Endothelial cell of umbilical vein (primary cell): ENCODE measurements around the gene SLC9A1. TPM values are rescaled to one million over a fixed set of nuclear protein-coding genes. Genes with fewer than 3 reads are reported as not detected.

Experiments
- BruUV-seq: library from RNA; stranded (reverse); fragments of 400-500 nt; replicated peaks from 2 replicates; lab custom pipeline; 2021; lab: Mats Ljungman, UMichigan
- CTCF ChIA-PET: fragments of 300-600, 350-600 bp; sonication (Branson Sonifier 250); formaldehyde crosslinking; loops from one replicate; lab custom pipeline; 2021; ENCODE audit warnings: antibody characterized with exemption, inconsistent platforms; lab: Charles Lee
- POLR2A ChIA-PET: fragments of 300-600, 350-600 bp; sonication (Branson Sonifier 250); formaldehyde crosslinking; loops from one replicate; lab custom pipeline; 2021; ENCODE audit warnings: antibody characterized with exemption, inconsistent platforms; lab: Charles Lee
- DNase-seq: peaks from one replicate; pipeline ENCODE4 v3.0.0-alpha.2; 2011; ENCODE audit warnings: low read depth, low spot score
- FAIRE-seq: peaks from 2 replicates; lab custom pipeline; 2011; peaks lifted over from hg19 to GRCh38; lab: Jason Lieb, UNC
- H2AFZ ChIP-seq: 2 replicates; pipeline ENCODE4 v1.6.0; 2012; ENCODE audit warnings: low read depth, low read length, control low read depth, inconsistent platforms
- H3K27ac ChIP-seq: 2 replicates; pipeline ENCODE4 v1.5.1; 2011; ENCODE audit warnings: low read depth, mild to moderate bottlenecking, control low read depth, low read length, moderate library complexity; ENCODE audit not compliant: insufficient read depth
- H3K27me3 ChIP-seq, 2 experiments: 2 replicates each; pipeline versions ENCODE4 v1.6.0 to v1.6.1; 2011; ENCODE audit warnings: low read length in 2 of 2, mixed read lengths in 1 of 2; ENCODE audit not compliant: control insufficient read depth in 2 of 2, insufficient read depth in 2 of 2
- H3K36me3 ChIP-seq, 2 experiments: 2 replicates in 1 of 2; 3 replicates in 1 of 2; pipeline ENCODE4 v1.5.1; 2011; ENCODE audit warnings: low read length in 2 of 2, mild to moderate bottlenecking in 1 of 2, moderate library complexity in 1 of 2; ENCODE audit not compliant: control insufficient read depth in 2 of 2, insufficient read depth in 2 of 2; ENCODE audit errors: extremely low read depth in 1 of 2
- H3K4me1 ChIP-seq: 3 replicates; pipeline ENCODE4 v1.5.1; 2011; ENCODE audit warnings: mild to moderate bottlenecking, low read length; ENCODE audit not compliant: control insufficient read depth, insufficient read depth; ENCODE audit errors: extremely low read depth
- H3K4me2 ChIP-seq: 2 replicates; pipeline ENCODE4 v1.6.1; 2011; ENCODE audit warnings: low read length, control low read depth, mixed read lengths; ENCODE audit not compliant: insufficient read depth
- H3K4me3 ChIP-seq, 3 experiments: fragments of 200-600 bp in 1 of 3; sonication (generic), shearing (Covaris generic) in 1 of 3; replicated peaks in 1 of 3; 2 replicates each; pipeline ENCODE4 v1.5.1; 2011 to 2016; ENCODE audit warnings: control low read depth in 3 of 3, low read length in 3 of 3, mild to moderate bottlenecking in 2 of 3, inconsistent platforms in 1 of 3, low read depth in 1 of 3, moderate library complexity in 1 of 3; ENCODE audit not compliant: insufficient read depth in 1 of 3
- H3K79me2 ChIP-seq: 2 replicates; pipeline ENCODE4 v1.6.0; 2012; ENCODE audit warnings: low read length, inconsistent platforms; ENCODE audit not compliant: control insufficient read depth, insufficient read depth
- H3K9ac ChIP-seq: replicated peaks from 2 replicates; pipeline ENCODE3; 2011; ENCODE audit warnings: low read length, control low read depth; ENCODE audit not compliant: insufficient read depth; ENCODE audit errors: extremely low read depth
- H3K9me1 ChIP-seq: replicated peaks from 3 replicates; pipeline ENCODE4 v1.6.0; 2011; ENCODE audit warnings: mild to moderate bottlenecking, low read length; ENCODE audit not compliant: control insufficient read depth, insufficient read depth; ENCODE audit errors: extremely low read depth
- H3K9me3 ChIP-seq: replicated peaks from 2 replicates; pipeline ENCODE4 v1.5.1; 2012; ENCODE audit warnings: low read length, inconsistent platforms; ENCODE audit not compliant: control insufficient read depth, insufficient read depth
- H4K20me1 ChIP-seq: replicated peaks from 2 replicates; pipeline ENCODE3; 2011; ENCODE audit warnings: mild to moderate bottlenecking, low read length; ENCODE audit not compliant: control insufficient read depth, insufficient read depth; ENCODE audit errors: extremely low read depth
- CTCF ChIP-seq, 2 donors: IDR thresholded peaks; 1 replicate in 1 of 2; 2 replicates in 1 of 2; pipeline ENCODE4 v1.5.1; 2011; ENCODE audit warnings: low read length in 2 of 2, mild to moderate bottlenecking in 2 of 2, moderate library complexity in 2 of 2, control low read depth in 1 of 2, inconsistent platforms in 1 of 2, low read depth in 1 of 2; ENCODE audit not compliant: insufficient read depth in 1 of 2; ENCODE audit errors: extremely low read depth in 1 of 2
- EZH2 ChIP-seq: IDR thresholded peaks from 2 replicates; pipeline ENCODE4 v1.6.1; 2012; ENCODE audit warnings: borderline replicate concordance, low read depth, mild to moderate bottlenecking, moderate library complexity, low read length, inconsistent platforms; ENCODE audit not compliant: severe bottlenecking
- FOS ChIP-seq: IDR thresholded peaks from 2 replicates; pipeline ENCODE4 v1.6.1; 2011; ENCODE audit warnings: mild to moderate bottlenecking, low read length, moderate library complexity, borderline replicate concordance; ENCODE audit not compliant: insufficient read depth
- GATA2 ChIP-seq: IDR thresholded peaks from 2 replicates; pipeline ENCODE4 v1.7.0; 2011; ENCODE audit warnings: low read depth, mild to moderate bottlenecking, moderate library complexity, mixed read lengths, low read length; ENCODE audit not compliant: insufficient read length, insufficient read depth
- JUN ChIP-seq: IDR thresholded peaks from 2 replicates; pipeline ENCODE4 v1.6.1; 2011; ENCODE audit warnings: borderline replicate concordance, low read depth; ENCODE audit not compliant: insufficient read length, insufficient read depth
- MYC ChIP-seq: IDR thresholded peaks from one replicate; pipeline ENCODE4 v1.6.1; 2011; ENCODE audit warnings: mild to moderate bottlenecking, low read depth, low read length
- POLR2A ChIP-seq: IDR thresholded peaks from 2 replicates; pipeline ENCODE4 v1.6.1; 2012; ENCODE audit warnings: low read depth, mild to moderate bottlenecking, control low read depth, low read length
- POLR2AphosphoS5 ChIP-seq: IDR thresholded peaks from 2 replicates; pipeline ENCODE4 v1.6.1; 2012; ENCODE audit warnings: low read depth, mild to moderate bottlenecking, control low read depth, low read length, moderate library complexity; ENCODE audit not compliant: insufficient read depth
- dilution Hi-C: fragments of 300-500 bp; cut with MboI; formaldehyde crosslinking; loops from one replicate; pipeline ENCODE4 v1.15.0; 2019; ENCODE audit warnings: low sequenced_read_pairs; ENCODE audit not compliant: extremely low pct_ligation_motif_present
- intact Hi-C: fragments of 100-400 bp; cut with micrococcal nuclease; formaldehyde crosslinking; loops from one replicate; pipeline ENCODE4 v1.10.0; 2022
- polyA plus RNA-seq, 4 experiments: library from polyadenylated mRNA; depleted of rRNA in 3 of 4; stranded (reverse) in 3 of 4; unstranded in 1 of 4; fragments of >200 nt; gene quantifications; 2 replicates each; pipeline versions ENCODE4 v1.2.1 to v1.2.3, GENCODE V29; 2011 to 2012; ENCODE audit warnings: missing spikeins in 1 of 4
- total RNA-seq: library from RNA; stranded (reverse); gene quantifications from 2 replicates; pipeline ENCODE4 v1.2.3, GENCODE V29; 2021
- TF ChIP-seq, protein P1 (sequence below): IDR thresholded peaks from 2 replicates; pipeline ENCODE4 v1.6.1; 2011; ENCODE audit not compliant: insufficient read depth, insufficient read length

SLC9A1 gene
- total and polyA plus RNA-seq, 2 donors (not counting 3 experiments of a cell fraction or from before 2014, with no cell fraction given) = 22.8 to 59.2 TPM

- no TSS peak for BruUV-seq
- FAIRE-seq (no peak), DNase-seq (no peak)
- H3K9me1 ChIP-seq = no peaks in the 10 kb centered on the region
- dilution Hi-C loops = no loop called here
- no peak overlapping the region for H3K4me3 ChIP-seq
- no peaks in the 10 kb centered on the region for H3K36me3 ChIP-seq
- no peak overlapping the region for H3K27ac ChIP-seq
- no peaks in the 10 kb centered on the region for H3K9me3 ChIP-seq
- H3K4me2 ChIP-seq = no peak overlapping the region
- peaks cover 0 to 3% of the 10 kb centered on the region in 2 experiments for H3K27me3 ChIP-seq
- intact Hi-C loops = no loop called here
- CTCF ChIA-PET = interaction anchor here (1.3 kb wide), 1 partner anchor 38 kb away, joined by 5 read pairs; no protein-coding TSS in a partner anchor
- H3K9ac ChIP-seq = no peak overlapping the region
- H3K4me1 ChIP-seq = no peaks in the 10 kb centered on the region
- no peaks in the 10 kb centered on the region for H4K20me1 ChIP-seq
- TF ChIP-seq EZH2 (no peak), POLR2A (no peak), GATA2 (no peak), CTCF (IDR thresholded peaks at IDR 0.05; ENCODE audit: extremely low read depth in 1 of 2, insufficient read depth in 1 of 2, low read depth in 1 of 2, low read length in 2 of 2) (no peak), POLR2AphosphoS5 (no peak), FOS (no peak), JUN (no peak), MYC (no peak)
- TF ChIP-seq, protein P1, sequence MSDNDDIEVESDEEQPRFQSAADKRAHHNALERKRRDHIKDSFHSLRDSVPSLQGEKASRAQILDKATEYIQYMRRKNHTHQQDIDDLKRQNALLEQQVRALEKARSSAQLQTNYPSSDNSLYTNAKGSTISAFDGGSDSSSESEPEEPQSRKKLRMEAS = no peak
- POLR2A ChIA-PET = no interaction called here
- no peak overlapping the region for H2AFZ ChIP-seq
- H3K79me2 ChIP-seq = no peaks in the 10 kb centered on the region
Observed at GRCh38 chr1:27084107-27084506, 70.8 kb downstream of the SLC9A1 start.
